Body of pancreas (tissue), 4 donors: Measurements from ENCODE around the gene MCTP1. TPM values are rescaled to one million over a fixed set of nuclear protein-coding genes. Genes with fewer than 3 reads are reported as not detected.

Source experiments
- ATAC-seq: fragments of 150-250 bp; one replicate; pipeline ENCODE4 v1.9.1; 2016
- DNase-seq, 4 donors: peaks; one replicate each; pipeline ENCODE4 v3.0.0-alpha.2; 2019
- H3K27ac ChIP-seq, 4 donors: fragments of 200-600 bp; sonication (generic); 1 replicate in 3 of 4; 2 replicates in 1 of 4; pipeline versions ENCODE4 v1.5.1 to v1.6.1; 2016 to 2019; ENCODE audit warnings: mild to moderate bottlenecking in 1 of 4, mixed read lengths in 1 of 4, moderate library complexity in 1 of 4
- H3K27me3 ChIP-seq, 2 donors: fragments of 200-600 bp; sonication (generic); one replicate each; pipeline ENCODE4 v1.6.0; 2016; ENCODE audit warnings: mild to moderate bottlenecking in 1 of 2
- H3K36me3 ChIP-seq, 2 donors: fragments of 200-600 bp; sonication (generic); replicated peaks in 1 of 2; 2 replicates each; pipeline ENCODE4 v1.5.1; 2016; ENCODE audit warnings: low read depth in 2 of 2; ENCODE audit not compliant: insufficient read depth in 1 of 2
- H3K4me1 ChIP-seq: fragments of 200-600 bp; sonication (generic); one replicate; pipeline ENCODE4 v1.6.0; 2016
- H3K4me3 ChIP-seq, 2 donors: fragments of 200-600 bp; sonication (generic); 1 replicate in 1 of 2; 2 replicates in 1 of 2; pipeline ENCODE4 v1.5.1; 2016 to 2019
- H3K9me3 ChIP-seq, 3 donors: fragments of 200-600 bp; sonication (generic); 1 replicate in 2 of 3; 2 replicates in 1 of 3; pipeline ENCODE4 v1.5.1; 2016
- CTCF ChIP-seq, 7 experiments: fragments of 450-650 bp in 4 of 7; fragments of 200-600 bp in 3 of 7; sonication (generic) in 3 of 7; IDR thresholded peaks; one replicate each; pipeline ENCODE4 v1.5.1; 2016 to 2019; ENCODE audit warnings: antibody characterized with exemption in 7 of 7
- POLR2A ChIP-seq, 3 donors: fragments of 450-650 bp; IDR thresholded peaks; one replicate each; pipeline ENCODE4 v1.6.1; 2016; ENCODE audit warnings: antibody characterized with exemption in 3 of 3, mild to moderate bottlenecking in 2 of 3
- WGBS, 2 donors: methylation state at CpG; one replicate each; pipeline ENCODE4 v1.1.5; 2017; 5-methylcytosine and 5-hydroxymethylcytosine counted together
- intact Hi-C: fragments of 100-400 bp; cut with DNase I; formaldehyde crosslinking; loops from one replicate; pipeline ENCODE4 v1.15.1; 2023
- total RNA-seq, 2 donors: library from RNA; depleted of rRNA; stranded (reverse); fragments of >200 nt; gene quantifications; one replicate each; pipeline ENCODE4 v1.1.0, GENCODE V29; 2016

MCTP1 gene
- total RNA-seq, 2 donors from 2014 or later, result 3.6 to 8.8 TPM

- TF ChIP-seq CTCF (IDR thresholded peaks at IDR 0.05), result no peak
- no peak for TF ChIP-seq POLR2A (IDR thresholded peaks at IDR 0.05)
- 83 to 89% methylated on average over 1 of the region's 1 CpG for WGBS, 2 donors
- ATAC-seq (no peak), DNase-seq (no peak)
- no peaks in the 10 kb centered on the region for H3K27me3 ChIP-seq
- H3K4me1 ChIP-seq, result no peaks in the 10 kb centered on the region
- intact Hi-C loops, result no loop called here
- no peak overlapping the region for H3K27ac ChIP-seq
- H3K9me3 ChIP-seq, result no peaks in the 10 kb centered on the region
- no peak overlapping the region for H3K4me3 ChIP-seq
- no peaks in the 10 kb centered on the region for H3K36me3 ChIP-seq
Observed at GRCh38 chr5:95124731-95125130, 160.2 kb downstream of the MCTP1 start.

- 53 to 58% methylated on average over 2 of the region's 2 CpGs for WGBS, 2 donors
- TF ChIP-seq POLR2A (IDR thresholded peaks at IDR 0.05), result no peak
- no peak for TF ChIP-seq CTCF (IDR thresholded peaks at IDR 0.05)
Observed at GRCh38 chr5:95124101-95124500, 160.8 kb downstream of the MCTP1 start.

GRCh38 chr5:95114902-95115301 is 170.0 kb downstream of the MCTP1 start:
- Histone ChIP-seq H3K4me3 (no peak overlapping the region), H3K9me3 (no peaks in the 10 kb centered on the region), H3K27me3 (no peaks in the 10 kb centered on the region), H3K36me3 (no peaks in the 10 kb centered on the region), H3K27ac (no peak overlapping the region), H3K4me1 (no peaks in the 10 kb centered on the region)
- TF ChIP-seq POLR2A (IDR thresholded peaks at IDR 0.05), result no peak
- no peak for TF ChIP-seq CTCF (IDR thresholded peaks at IDR 0.05)
- WGBS, 2 donors, result 57% methylated on average over 1 of the region's 1 CpG
- intact Hi-C loops, result no loop called here
- ATAC-seq (no peak), DNase-seq (no peak)

More at GRCh38 chr5:95124101-95124500, 160.8 kb downstream of the MCTP1 start:
- Histone ChIP-seq H3K36me3 (no peaks in the 10 kb centered on the region), H3K27me3 (no peaks in the 10 kb centered on the region), H3K4me3 (no peak overlapping the region), H3K9me3 (no peaks in the 10 kb centered on the region), H3K27ac (no peak overlapping the region), H3K4me1 (no peaks in the 10 kb centered on the region)
- ATAC-seq (no peak), DNase-seq (no peak)
- intact Hi-C loops, result no loop called here

- intact Hi-C loops, result no loop called here
- ATAC-seq, result no peak
- H3K9me3 ChIP-seq, result no peaks in the 10 kb centered on the region
- H3K27me3 ChIP-seq, result no peaks in the 10 kb centered on the region
- H3K4me3 ChIP-seq, result no peak overlapping the region
- DNase-seq, result no peak
- H3K36me3 ChIP-seq, result no peaks in the 10 kb centered on the region
- 40 to 41% methylated on average over 4 of the region's 4 CpGs for WGBS, 2 donors
- no peaks in the 10 kb centered on the region for H3K4me1 ChIP-seq
- H3K27ac ChIP-seq, result no peak overlapping the region
- TF ChIP-seq POLR2A (IDR thresholded peaks at IDR 0.05), result no peak
- TF ChIP-seq CTCF (IDR thresholded peaks at IDR 0.05), result no peak
Observed at GRCh38 chr5:95114305-95114704, 170.6 kb downstream of the MCTP1 start.

GRCh38 chr5:95113489-95113888 is 171.4 kb downstream of the MCTP1 start:
- Histone ChIP-seq H3K4me3 (no peak overlapping the region), H3K4me1 (no peaks in the 10 kb centered on the region), H3K9me3 (no peaks in the 10 kb centered on the region), H3K27ac (no peak overlapping the region), H3K27me3 (no peaks in the 10 kb centered on the region), H3K36me3 (no peaks in the 10 kb centered on the region)
- 32 to 41% methylated on average over 4 of the region's 4 CpGs for WGBS, 2 donors
- ATAC-seq, result no peak
- intact Hi-C loops, result no loop called here
- TF ChIP-seq POLR2A (IDR thresholded peaks at IDR 0.05) (no peak), CTCF (IDR thresholded peaks at IDR 0.05) (no peak)
- no peak for DNase-seq
